Esophagus muscularis mucosa (tissue), 4 donors: ENCODE results near the gene MBOAT7. TPM values are rescaled to one million over a fixed set of nuclear protein-coding genes. Genes with fewer than 3 reads are reported as not detected.

ENCODE experiments used
- DNase-seq: peaks from one replicate; pipeline ENCODE4 v3.0.0-alpha.2; 2017; ENCODE audit errors: extremely low spot score
- H3K27ac ChIP-seq, 4 donors: fragments of 200-600 bp; sonication (generic); replicated peaks in 1 of 4; 1 replicate in 3 of 4; 2 replicates in 1 of 4; pipeline ENCODE4 v1.5.1; 2016 to 2019; ENCODE audit warnings: mild to moderate bottlenecking in 1 of 4
- H3K27me3 ChIP-seq, 4 donors: fragments of 200-600 bp; sonication (generic); one replicate each; pipeline versions ENCODE4 v1.5.1 to v1.6.0; 2016 to 2019
- H3K36me3 ChIP-seq, 4 donors: fragments of 200-600 bp; sonication (generic); one replicate each; pipeline ENCODE4 v1.5.1; 2016 to 2019
- H3K4me1 ChIP-seq, 4 donors: fragments of 200-600 bp; sonication (generic); one replicate each; pipeline ENCODE4 v1.5.1; 2016 to 2019
- H3K4me3 ChIP-seq, 4 donors: fragments of 200-600 bp; sonication (generic); 1 replicate in 2 of 4; 2 replicates in 2 of 4; pipeline ENCODE4 v1.5.1; 2016 to 2019; ENCODE audit warnings: mild to moderate bottlenecking in 4 of 4, moderate library complexity in 1 of 4
- H3K9me3 ChIP-seq, 4 donors: fragments of 200-600 bp; sonication (generic); 1 replicate in 3 of 4; 2 replicates in 1 of 4; pipeline ENCODE4 v1.5.1; 2016 to 2019
- EP300 ChIP-seq: sonication (generic); formaldehyde crosslinking; IDR thresholded peaks from one replicate; pipeline ENCODE4 v1.6.1; 2017; ENCODE audit warnings: antibody characterized with exemption
- POLR2A ChIP-seq: fragments of 450-650 bp; IDR thresholded peaks from one replicate; pipeline ENCODE4 v1.6.1; 2017; ENCODE audit warnings: antibody characterized with exemption, moderate library complexity, mild to moderate bottlenecking, low read depth
- POLR2AphosphoS5 ChIP-seq, 2 donors: sonication (generic); formaldehyde crosslinking; IDR thresholded peaks; one replicate each; pipeline ENCODE4 v1.6.1; 2017; ENCODE audit warnings: antibody characterized with exemption in 2 of 2
- WGBS: methylation state at CpG from one replicate; pipeline ENCODE4 v1.1.5; 2018; 5-methylcytosine and 5-hydroxymethylcytosine counted together
- intact Hi-C: fragments of 100-400 bp; cut with DNase I; formaldehyde crosslinking; loops from one replicate; pipeline ENCODE4 v1.15.1; 2023
- total RNA-seq, 4 donors: library from RNA; depleted of rRNA; stranded (reverse); fragments of >200 nt; gene quantifications; one replicate each; pipeline versions ENCODE4 v1.1.0 to v1.2.1, GENCODE V29; 2016
- TF ChIP-seq, protein P1 (sequence below), 3 experiments: fragments of 200-600 bp in 2 of 3; fragments of 450-650 bp in 1 of 3; sonication (generic) in 2 of 3; IDR thresholded peaks; one replicate each; pipeline ENCODE4 v1.5.1; 2017 to 2019; ENCODE audit warnings: antibody characterized with exemption in 3 of 3, mild to moderate bottlenecking in 2 of 3, moderate library complexity in 1 of 3

Gene MBOAT7
- total RNA-seq, 4 donors from 2014 or later: 40.3 to 83.2 (median 59.4) TPM

DNA sequence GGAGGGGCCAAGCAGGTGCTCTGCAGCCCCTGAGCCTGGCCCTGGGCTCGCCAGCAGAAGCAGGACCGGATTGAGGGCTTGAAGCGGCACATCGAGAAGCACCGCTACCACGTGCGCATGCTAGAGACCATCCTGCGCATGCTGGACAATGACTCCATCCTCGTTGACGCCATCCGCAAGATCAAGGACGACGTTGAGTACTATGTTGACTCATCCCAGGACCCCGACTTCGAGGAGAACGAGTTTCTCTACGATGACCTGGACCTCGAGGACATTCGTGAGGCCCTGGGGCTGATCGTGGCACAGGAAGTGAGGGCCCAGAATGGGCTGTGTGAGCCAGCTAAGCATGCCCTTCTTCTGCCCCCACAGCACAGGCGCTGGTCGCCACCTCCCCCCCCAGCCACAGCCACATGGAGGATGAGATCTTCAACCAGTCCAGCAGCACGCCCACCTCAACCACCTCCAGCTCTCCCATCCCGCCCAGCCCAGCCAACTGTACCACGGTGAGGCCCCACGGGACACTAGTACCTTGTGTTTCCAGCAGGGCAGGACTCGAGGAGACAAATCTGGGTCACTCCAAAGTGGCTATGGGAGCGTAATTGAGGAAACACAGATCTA, 43.7 kb downstream of the MBOAT7 start:
- no peak overlapping the region for H3K4me3 ChIP-seq
- H3K36me3 ChIP-seq: peaks cover 83 to 96% (median 95%) of the 10 kb centered on the region in 4 donors
- H3K4me1 ChIP-seq: peaks cover 11 to 44% (median 33%) of the 10 kb centered on the region in 4 donors
- no peaks in the 10 kb centered on the region for H3K9me3 ChIP-seq
- intact Hi-C loops: no loop called here
- TF ChIP-seq EP300 (no peak), POLR2A (no peak), POLR2AphosphoS5 (IDR thresholded peaks at IDR 0.05) (no peak)
- TF ChIP-seq, protein P1, sequence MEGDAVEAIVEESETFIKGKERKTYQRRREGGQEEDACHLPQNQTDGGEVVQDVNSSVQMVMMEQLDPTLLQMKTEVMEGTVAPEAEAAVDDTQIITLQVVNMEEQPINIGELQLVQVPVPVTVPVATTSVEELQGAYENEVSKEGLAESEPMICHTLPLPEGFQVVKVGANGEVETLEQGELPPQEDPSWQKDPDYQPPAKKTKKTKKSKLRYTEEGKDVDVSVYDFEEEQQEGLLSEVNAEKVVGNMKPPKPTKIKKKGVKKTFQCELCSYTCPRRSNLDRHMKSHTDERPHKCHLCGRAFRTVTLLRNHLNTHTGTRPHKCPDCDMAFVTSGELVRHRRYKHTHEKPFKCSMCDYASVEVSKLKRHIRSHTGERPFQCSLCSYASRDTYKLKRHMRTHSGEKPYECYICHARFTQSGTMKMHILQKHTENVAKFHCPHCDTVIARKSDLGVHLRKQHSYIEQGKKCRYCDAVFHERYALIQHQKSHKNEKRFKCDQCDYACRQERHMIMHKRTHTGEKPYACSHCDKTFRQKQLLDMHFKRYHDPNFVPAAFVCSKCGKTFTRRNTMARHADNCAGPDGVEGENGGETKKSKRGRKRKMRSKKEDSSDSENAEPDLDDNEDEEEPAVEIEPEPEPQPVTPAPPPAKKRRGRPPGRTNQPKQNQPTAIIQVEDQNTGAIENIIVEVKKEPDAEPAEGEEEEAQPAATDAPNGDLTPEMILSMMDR (IDR thresholded peaks at IDR 0.05): no peak
- DNase-seq: no peak
- 90% methylated on average over 9 of the region's 28 CpGs for WGBS
- no peak overlapping the region for H3K27ac ChIP-seq
- H3K27me3 ChIP-seq: no peaks in the 10 kb centered on the region

DNA sequence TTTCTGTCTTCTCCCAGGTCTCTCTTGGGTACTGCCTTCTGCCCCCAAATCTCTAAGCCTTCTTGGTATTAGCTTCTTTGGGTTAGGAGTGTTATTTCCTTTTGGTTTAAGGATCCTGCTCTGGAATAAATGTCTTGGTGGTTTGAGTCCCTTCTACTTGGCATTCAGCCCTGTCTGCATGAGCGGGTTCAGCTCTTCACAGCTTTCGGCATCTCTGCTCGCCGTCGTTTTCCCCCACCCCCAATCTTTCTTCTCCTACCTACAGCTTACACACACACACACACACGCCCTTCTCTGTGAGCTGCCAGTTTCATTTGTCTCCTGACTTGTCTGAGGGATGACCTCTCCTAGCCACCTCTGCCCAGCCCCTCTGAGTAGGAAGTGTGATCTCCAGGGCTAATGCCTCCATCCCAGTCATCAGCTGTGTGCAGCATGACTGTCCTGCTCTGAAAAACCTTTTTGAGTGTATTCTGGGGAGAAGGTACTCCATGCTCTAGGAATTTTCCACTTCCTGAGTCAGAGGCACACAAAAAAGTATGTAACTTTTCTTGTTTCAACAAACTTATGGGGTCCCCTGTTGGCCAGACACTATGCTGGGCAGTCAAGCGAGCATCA, 47.1 kb downstream of the MBOAT7 start:
- intact Hi-C loops: no loop called here

DNA sequence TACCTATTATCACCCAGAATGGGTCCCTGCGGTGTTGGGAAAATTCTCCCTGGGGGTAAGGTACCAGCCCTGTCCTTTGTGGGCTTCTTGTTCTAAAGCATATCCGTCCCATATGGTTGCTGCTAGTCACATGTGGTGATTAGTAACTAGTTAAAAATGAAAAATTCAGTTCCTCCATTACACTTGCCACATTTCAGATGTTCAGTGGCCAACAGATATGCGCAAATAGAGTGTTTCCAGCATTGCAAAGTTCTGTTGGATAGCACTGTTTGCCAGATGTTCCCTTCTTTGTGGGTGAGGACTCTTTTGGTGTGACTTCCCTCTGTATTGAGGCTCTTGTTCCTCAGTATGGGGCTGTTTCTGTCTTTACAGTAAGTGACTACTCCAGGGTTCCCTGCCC, 48.0 kb downstream of the MBOAT7 start:
- WGBS: 93% methylated on average over 3 of the region's 3 CpGs
- Histone ChIP-seq H3K36me3 (peaks cover 40 to 67% (median 58%) of the 10 kb centered on the region in 4 donors), H3K27me3 (no peaks in the 10 kb centered on the region), H3K9me3 (no peaks in the 10 kb centered on the region), H3K27ac (no peak overlapping the region), H3K4me1 (peaks cover 21 to 54% (median 43%) of the 10 kb centered on the region in 4 donors), H3K4me3 (no peak overlapping the region)
- TF ChIP-seq POLR2A (no peak), EP300 (no peak), POLR2AphosphoS5 (IDR thresholded peaks at IDR 0.05) (no peak)
- TF ChIP-seq, protein P1 (IDR thresholded peaks at IDR 0.05): no peak
- intact Hi-C loops: no loop called here
- DNase-seq: no peak

More for the DNA sequence above, 47.1 kb downstream of the MBOAT7 start:
- DNase-seq: no peak
- Histone ChIP-seq H3K27ac (no peak overlapping the region), H3K4me1 (peaks cover 23 to 58% (median 47%) of the 10 kb centered on the region in 4 donors), H3K36me3 (peaks cover 50 to 76% (median 67%) of the 10 kb centered on the region in 4 donors), H3K9me3 (no peaks in the 10 kb centered on the region), H3K4me3 (no peak overlapping the region), H3K27me3 (no peaks in the 10 kb centered on the region)
- TF ChIP-seq EP300 (no peak), POLR2A (no peak), POLR2AphosphoS5 (IDR thresholded peaks at IDR 0.05) (no peak)
- TF ChIP-seq, protein P1 (IDR thresholded peaks at IDR 0.05): no peak
- WGBS: 83% methylated on average over 7 of the region's 7 CpGs

DNA sequence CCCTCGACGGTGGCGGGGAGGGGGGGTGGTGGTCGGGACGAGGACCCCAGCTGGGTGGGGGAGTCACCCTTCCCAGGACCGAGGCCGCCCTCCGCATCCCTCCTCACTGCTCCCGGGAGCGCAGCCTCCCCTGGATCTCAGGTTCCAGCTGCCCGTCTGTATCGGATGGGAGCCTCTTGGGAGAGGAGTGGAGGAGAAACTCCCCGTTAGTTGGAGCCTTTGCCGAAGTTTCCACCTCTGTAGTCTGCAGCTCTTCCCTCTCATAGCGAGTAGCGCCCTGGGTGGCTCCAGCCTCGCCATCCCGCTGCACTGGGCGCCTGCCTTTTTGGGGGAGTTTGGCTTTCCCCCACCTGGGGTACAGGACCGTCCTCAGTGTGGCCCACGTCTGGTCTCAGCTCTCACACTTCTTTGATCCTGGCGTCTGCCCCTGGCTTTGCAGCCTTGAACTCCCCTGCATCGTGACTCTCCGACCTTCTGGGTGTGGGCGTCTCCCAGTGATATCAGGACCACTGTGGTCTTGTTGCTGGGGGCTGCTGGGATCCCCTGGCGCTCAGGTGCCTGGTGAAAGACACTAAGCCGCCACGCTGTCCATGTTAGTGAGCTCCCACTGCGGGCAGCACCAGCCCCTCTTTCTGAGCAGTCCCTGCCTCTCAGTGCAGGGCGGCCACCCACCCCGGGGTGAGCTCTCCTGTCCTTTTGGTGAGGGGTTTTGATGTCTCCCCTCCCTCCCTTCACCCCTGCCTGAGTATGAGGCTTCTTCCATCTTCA, 50.7 kb downstream of the MBOAT7 start:
- TF ChIP-seq, protein P1 (IDR thresholded peaks at IDR 0.05): no peak
- no peak for TF ChIP-seq POLR2A
- no peak for TF ChIP-seq EP300
- no peak for TF ChIP-seq POLR2AphosphoS5 (IDR thresholded peaks at IDR 0.05)
- DNase-seq: no peak
- peaks cover 28 to 56% (median 48%) of the 10 kb centered on the region in 4 donors for H3K4me1 ChIP-seq
- H3K36me3 ChIP-seq: peaks cover 14 to 40% (median 31%) of the 10 kb centered on the region in 4 donors
- H3K27ac ChIP-seq: peak overlapping the region; percentile 94 to 98 (median 97)
- intact Hi-C loops: no loop called here
- H3K27me3 ChIP-seq: no peaks in the 10 kb centered on the region
- H3K4me3 ChIP-seq: peak overlapping the region; percentile 93 to 100 (median 98)
- no peaks in the 10 kb centered on the region for H3K9me3 ChIP-seq
- 22% methylated on average over 9 of the region's 31 CpGs for WGBS
